CD4-positive, alpha-beta T cell treated with Interleukin-4 for 4 hours (primary cell): ENCODE data around the gene TDO2.
A peak's percentile ranks its signal among the peaks of the same experiment; 100 is the strongest.
"Not testable (repeated sequence)": the region's sequence is repeated elsewhere in the genome, so short reads cannot be mapped to it uniquely, and the experiment has no call there.

Source experiments
- DNase-seq: peaks from one replicate; pipeline ENCODE4 v3.0.0-alpha.2; 2020

Gene TDO2

DNA sequence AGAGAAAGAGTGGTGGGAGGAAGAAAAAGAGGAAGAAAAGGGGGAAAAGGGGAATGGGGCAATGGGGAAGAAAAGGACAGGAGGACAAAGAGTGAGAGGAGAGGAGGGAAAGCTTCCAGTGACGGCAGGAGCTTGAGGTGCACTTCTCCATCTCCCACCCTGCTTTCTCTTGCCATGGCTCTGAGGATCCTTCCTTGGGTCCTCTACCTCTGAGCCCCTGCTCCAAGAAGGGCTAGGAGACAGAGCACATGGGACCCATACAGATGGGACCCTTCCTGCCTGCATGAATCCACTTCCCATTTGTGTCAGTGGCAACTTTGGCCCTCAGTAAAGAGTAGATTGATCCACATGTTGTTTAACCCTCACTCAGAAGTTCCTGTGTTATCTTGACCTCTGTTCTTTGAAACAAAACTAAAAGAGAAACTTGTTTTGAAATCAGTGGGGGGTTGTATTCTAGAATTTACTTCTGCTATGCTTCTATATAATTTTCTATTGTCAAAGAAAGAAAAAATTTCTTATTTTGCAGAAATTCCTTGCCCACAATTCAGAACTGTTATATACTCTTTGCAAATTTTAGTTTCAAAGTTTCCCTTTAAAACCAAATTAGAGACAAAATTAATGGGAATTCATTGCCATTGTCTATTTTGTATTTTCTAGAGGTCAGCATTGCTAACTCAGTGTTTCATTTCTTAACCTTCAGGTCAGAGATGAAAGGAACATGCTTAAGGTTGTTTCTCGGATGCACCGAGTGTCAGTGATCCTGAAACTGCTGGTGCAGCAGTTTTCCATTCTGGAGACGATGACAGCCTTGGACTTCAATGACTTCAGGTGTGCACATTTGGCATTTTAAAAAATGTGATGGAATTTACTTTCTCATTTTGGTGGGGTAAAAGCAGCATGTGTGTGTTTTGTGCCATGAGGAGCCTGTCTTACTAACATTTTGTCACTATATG is 5.0 kb downstream of the TDO2 start:
- DNase-seq = no peak

- DNase-seq = no peak
These were observed 6.2 kb downstream of the TDO2 start for GRCh38 chr4:155909615-155910226.

DNA sequence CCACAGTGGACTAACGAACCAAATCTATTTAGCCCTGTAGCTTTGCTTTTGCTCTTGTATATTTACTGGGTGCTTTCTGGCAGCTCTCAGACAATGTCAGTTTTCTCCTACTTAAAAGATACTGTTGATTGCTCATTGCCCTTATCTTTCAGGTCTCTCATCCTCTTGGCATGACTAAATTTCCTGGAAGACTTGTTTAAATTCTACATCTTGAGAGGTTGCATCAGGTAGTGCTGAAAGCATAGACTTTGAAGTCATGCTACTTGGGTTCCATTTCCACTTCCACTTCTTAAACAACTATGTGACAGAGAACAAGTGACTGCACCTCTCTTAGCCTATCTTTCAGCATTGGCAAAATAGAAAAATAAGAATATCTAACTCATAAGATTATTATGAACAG is 8.4 kb downstream of the TDO2 start:
- DNase-seq = no peak

GRCh38 chr4:155914782-155915181 is 11.3 kb downstream of the TDO2 start:
- DNase-seq = no peak

GRCh38 chr4:155921597-155921996 is 18.1 kb downstream of the TDO2 start:
- DNase-seq = no peak

GRCh38 chr4:155924637-155925036 is 21.1 kb downstream of the TDO2 start:
- DNase-seq = no peak

DNA sequence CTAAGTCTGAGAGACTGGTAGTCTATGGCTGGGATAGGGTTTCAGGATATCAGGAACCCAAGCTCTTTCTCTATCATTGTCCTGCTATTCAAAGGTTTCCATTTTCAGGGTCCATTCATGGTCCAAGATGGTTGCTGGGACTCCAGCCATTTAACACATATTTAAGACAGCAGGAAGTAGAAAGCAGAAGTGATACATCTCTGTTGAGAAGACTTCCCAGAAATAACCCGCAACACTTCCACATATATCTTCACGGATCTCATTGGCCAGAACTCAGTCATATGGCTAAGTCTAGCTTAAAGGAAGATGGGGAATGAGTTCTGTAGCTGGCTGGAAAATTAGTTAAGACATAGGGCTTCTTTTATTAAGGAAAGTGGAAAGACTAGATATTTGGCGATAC is 26.3 kb downstream of the TDO2 start:
- DNase-seq = no peak

DNA sequence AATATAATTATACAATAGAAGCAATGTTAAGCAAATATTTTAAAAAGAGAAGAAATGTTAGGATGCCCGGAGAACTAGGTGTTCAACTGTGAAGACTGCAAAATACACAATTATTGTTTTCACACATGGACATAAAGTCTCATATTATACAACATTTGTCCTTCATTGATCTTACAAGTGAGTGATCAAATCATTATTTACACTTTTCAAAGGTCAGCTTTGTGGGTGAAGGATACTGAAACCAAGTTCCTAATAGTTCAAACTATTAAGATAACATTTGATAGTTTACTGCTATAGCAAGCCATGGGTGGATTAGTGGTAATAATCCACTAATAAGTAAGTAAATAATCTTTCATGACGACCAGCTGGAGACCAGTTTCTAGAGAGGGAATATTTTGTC is 26.8 kb downstream of the TDO2 start:
- no peak for DNase-seq

GRCh38 chr4:155931634-155932033 is 28.1 kb downstream of the TDO2 start:
- DNase-seq = no peak

DNA sequence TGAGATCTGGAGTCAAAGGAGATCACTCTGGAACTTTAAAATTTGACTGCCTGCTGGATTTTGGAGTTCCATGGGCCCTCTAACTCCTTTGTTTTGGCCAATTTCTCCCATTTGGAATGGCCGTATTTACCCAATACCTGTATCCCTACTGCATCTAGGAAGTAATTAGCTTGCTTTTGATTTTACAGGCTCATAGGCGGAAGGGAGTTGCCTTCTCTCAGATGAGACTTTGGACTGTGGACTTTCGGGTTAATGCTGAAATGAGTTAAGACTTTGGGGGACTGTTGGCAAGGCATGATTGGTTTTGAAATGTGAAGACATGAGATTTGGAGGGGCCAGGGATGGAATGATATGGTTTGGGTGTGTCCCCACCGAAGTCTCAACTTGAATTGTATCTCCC is 31.1 kb downstream of the TDO2 start:
- not testable (repeated sequence) for DNase-seq

DNA sequence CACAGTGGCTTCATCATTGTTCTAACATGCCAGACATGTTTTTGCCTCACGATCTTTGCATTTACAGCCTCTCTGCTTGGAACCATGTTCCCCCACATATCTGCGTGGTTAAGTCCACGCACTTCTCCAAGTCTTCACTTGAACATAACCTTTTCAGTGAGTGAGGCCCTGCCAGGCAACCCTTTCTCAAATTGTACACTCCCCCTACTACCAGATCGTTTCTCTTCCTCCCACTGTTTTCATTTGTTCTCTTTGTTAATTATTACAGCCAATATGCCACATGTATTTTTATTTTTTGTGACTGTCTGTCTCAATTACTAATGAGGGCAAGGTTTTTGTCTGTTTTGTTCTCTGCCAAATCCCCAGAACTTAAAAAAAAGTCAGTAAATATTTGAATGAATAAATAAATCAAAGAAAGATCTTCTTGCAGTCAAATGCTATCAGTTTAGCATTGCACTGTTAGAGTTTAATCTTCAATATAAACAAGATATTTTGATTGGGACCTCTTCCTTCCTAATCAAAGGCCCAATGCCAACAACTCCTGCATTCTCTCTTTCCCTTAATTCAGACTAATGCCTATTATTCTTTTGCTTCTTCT is 32.0 kb downstream of the TDO2 start:
- DNase-seq = no peak

DNA sequence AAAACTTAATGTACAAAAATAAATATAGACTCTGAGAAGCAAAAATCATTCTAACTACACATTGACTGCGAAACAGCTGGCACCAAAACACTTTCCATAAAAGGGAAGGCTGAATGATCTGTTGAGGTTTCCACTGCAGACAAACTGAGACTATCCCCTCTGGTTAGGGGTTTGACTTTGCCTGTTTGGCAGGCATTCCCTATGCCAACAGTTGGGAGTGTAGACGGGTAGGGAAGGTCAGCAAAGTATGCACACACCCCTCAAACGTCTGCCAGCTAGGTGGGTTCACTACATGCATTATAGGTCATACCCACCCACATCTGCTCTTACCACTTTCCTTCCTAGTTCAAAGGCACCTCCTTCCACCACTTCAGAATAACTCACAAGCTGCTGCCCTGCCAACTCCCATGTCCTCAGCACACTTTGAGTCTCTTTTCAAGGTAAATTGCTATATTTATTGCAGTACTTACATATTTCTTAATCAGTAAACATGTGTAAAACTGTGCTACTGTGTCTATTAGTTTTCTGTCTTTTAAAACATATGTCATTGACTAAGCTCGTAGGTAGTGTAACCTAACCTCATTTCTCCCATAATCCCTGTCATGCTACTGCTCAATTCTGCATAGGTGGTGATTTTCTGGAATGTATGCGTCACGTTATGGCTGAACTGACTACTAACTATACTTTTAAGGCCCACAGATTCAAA is 37.7 kb downstream of the TDO2 start:
- no peak for DNase-seq

DNA sequence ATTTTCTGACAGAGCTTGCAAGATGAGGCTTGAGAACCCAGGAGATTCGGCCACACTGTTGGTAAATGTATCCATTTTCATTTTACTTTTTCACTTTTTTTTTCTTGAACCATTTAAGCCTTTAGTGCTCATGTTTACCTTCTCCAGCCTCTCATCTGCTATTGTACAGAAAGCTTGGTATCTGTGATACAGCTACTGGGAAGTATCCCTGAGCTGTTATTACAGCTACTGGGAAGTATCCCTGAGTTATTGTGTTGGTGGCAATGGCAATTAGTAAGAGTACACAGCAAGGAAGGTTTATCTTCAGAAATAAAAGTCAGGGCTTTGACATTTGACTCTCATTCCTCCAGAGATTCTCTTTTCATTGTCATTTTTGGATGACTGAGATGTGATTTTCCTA is 38.3 kb downstream of the TDO2 start:
- no peak for DNase-seq

DNA sequence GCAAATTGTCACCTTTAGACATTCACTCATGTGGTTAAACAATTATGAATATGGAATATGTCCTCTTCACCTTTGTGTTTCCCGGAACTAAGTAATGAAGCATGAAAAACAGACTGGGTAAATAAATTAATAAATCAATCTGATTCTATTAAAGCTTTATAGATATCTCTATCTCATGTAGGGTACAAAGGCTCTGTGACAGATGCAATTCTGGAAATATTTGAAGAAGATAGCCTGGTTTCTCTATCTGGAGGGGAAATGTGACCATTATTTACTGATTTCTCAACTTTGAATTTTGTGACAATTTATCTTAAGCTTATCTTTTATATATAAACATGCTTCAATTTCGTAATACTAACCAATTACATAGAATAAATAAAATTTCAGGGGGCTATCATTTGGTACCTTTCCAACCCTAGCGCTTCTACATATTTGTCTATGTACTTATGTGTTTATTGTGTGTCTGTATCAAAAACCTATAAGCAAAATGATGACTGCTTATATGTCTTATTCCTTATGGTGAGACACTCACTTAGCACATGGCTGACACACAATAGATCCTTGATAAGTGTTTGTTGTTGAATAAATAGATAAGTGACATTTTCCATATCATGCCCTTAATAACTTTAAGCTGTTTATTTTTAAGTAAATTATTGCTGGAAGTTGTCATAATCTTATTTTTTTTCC is 40.3 kb downstream of the TDO2 start:
- no peak for DNase-seq

DNA sequence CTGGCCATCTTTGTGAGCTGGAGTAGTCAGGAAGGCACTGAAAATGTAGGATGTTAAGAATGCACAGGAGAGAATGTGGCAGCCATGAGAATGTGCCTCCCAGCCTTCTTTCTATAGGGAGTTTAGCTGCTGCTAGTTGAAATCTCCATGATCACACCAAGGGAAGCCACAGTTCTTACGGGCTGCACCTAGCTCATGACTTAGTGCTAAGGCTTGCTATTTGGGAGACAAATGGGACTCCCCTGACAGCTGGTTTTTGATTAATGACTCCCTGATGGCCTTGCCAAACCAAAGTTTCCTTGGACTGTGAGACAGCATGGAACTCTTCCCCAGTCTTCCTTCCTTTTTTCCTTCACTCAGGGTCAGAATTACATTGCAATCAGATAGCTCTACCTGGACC is 41.0 kb downstream of the TDO2 start:
- DNase-seq = no peak

GRCh38 chr4:155946486-155946885 is 43.0 kb downstream of the TDO2 start:
- no peak for DNase-seq

DNA sequence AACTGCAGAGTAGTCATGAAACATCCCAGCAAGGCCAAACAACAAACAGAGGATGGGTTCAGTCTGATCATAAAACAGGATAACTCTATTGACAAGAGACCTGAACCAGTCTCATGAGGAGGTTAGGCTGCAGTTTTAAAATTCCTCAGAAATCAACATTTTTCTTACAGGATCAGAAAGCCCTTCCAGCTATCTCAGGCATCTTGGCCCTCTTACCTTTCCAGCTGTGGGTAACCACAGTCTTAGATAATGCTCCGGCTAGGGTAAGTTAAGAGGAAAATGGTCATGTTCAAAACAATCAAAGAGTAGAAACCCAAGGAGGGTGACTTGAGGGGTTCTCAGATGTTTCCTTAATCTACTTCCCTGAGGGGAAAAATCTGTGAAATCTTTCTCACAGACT is 45.0 kb downstream of the TDO2 start:
- DNase-seq = no peak

GRCh38 chr4:155950461-155950860 is 47.0 kb downstream of the TDO2 start:
- no peak for DNase-seq

DNA sequence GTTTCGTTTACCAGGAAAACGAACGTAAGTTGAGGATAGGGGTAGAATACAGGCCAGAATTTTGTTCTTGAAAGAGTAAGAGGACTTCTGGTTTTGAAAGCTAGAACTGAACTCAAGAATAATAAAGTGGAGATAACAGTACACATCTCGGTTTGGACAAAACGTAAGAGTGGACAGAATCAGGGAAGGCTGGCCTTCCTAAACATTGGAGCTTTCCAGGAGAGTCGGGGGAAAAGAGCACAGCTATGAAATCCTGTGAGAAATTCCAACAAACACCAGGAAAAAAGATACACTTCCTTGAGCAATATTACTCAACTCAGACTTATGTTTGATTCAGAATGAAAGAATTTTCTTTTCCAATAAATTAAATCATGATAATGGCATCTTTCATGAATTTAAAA is 49.0 kb downstream of the TDO2 start:
- DNase-seq = no peak

GRCh38 chr4:155953151-155954117 is 49.9 kb downstream of the TDO2 start, which contains the start of gene CTSO:
CTSO (minus strand) TSS chr4:155953866; CDS start chr4:155953847, 19 bp downstream.
- DNase-seq = peak; percentile 71

GRCh38 chr4:155954118-155954685 is 50.7 kb downstream of the TDO2 start:
- no peak for DNase-seq
